B cell (primary cell): Measurements from ENCODE around the gene RANBP10. TPM values are rescaled to one million over a fixed set of nuclear protein-coding genes. Genes with fewer than 3 reads are reported as not detected.

Experiments used
- ATAC-seq: fragments of 200-7000 bp; cut with Tn5 transposase; one replicate; pipeline ENCODE4 v1.10.0; 2021; ENCODE audit warnings: low read depth, mild to moderate bottlenecking, moderate number of reproducible peaks, moderate library complexity
- CTCF ChIA-PET: fragments of 350-600 bp; sonication (Branson Sonifier 250); formaldehyde crosslinking; loops from one replicate; lab custom pipeline; 2021; ENCODE audit warnings: antibody characterized with exemption, inconsistent platforms; lab: Charles Lee
- POLR2A ChIA-PET: fragments of 350-600 bp; sonication (Branson Sonifier 250); formaldehyde crosslinking; loops from one replicate; lab custom pipeline; 2021; ENCODE audit warnings: antibody characterized with exemption; lab: Charles Lee
- DNase-seq: peaks from one replicate; pipeline ENCODE4 v3.0.0; 2013
- H2AFZ ChIP-seq: 2 replicates; pipeline ENCODE4 v1.6.1; 2012; ENCODE audit warnings: mild to moderate bottlenecking, low read depth, low read length; ENCODE audit not compliant: insufficient read depth, poor library complexity, severe bottlenecking
- H3K27ac ChIP-seq, 2 donors: 1 replicate in 1 of 2; 2 replicates in 1 of 2; pipeline ENCODE4 v1.5.1; 2012 to 2013; ENCODE audit warnings: low read length in 2 of 2, mild to moderate bottlenecking in 2 of 2, moderate library complexity in 1 of 2
- H3K27me3 ChIP-seq, 4 experiments: fragments of 200-600 bp in 1 of 4; sonication (generic) in 1 of 4; replicated peaks in 1 of 4; 1 replicate in 2 of 4; 2 replicates in 2 of 4; pipeline versions ENCODE4 v1.6.1 to v1.7.0; 2013 to 2016; ENCODE audit warnings: low read length in 3 of 4, mild to moderate bottlenecking in 2 of 4, mixed read lengths in 1 of 4, moderate library complexity in 1 of 4; ENCODE audit not compliant: insufficient read depth in 4 of 4, control insufficient read depth in 3 of 4; ENCODE audit errors: control extremely low read depth in 1 of 4
- H3K36me3 ChIP-seq, 2 experiments: replicated peaks in 1 of 2; 1 replicate in 1 of 2; 2 replicates in 1 of 2; pipeline versions ENCODE4 v1.6.1 to v1.7.1; 2013; ENCODE audit warnings: low read length in 1 of 2; ENCODE audit not compliant: insufficient read depth in 2 of 2, control insufficient read depth in 1 of 2; ENCODE audit errors: control extremely low read depth in 1 of 2, extremely low read depth in 1 of 2
- H3K4me1 ChIP-seq, 2 donors: fragments of 200-600 bp in 1 of 2; sonication (generic) in 1 of 2; 1 replicate in 1 of 2; 2 replicates in 1 of 2; pipeline versions ENCODE4 v1.5.1 to v1.6.1; 2013 to 2017; ENCODE audit warnings: low read length in 2 of 2; ENCODE audit not compliant: control insufficient read depth in 2 of 2, insufficient read depth in 2 of 2
- H3K4me2 ChIP-seq: replicated peaks from 2 replicates; pipeline ENCODE3; 2012; ENCODE audit warnings: mild to moderate bottlenecking, low read depth, low read length; ENCODE audit not compliant: poor library complexity, severe bottlenecking
- H3K4me3 ChIP-seq, 5 experiments: fragments of 200-600 bp in 1 of 5; sonication (generic) in 1 of 5; 1 replicate in 3 of 5; 2 replicates in 2 of 5; pipeline versions ENCODE4 v1.5.1 to v1.7.0; 2011 to 2016; ENCODE audit warnings: low read length in 4 of 5, mild to moderate bottlenecking in 4 of 5, low read depth in 2 of 5, control low read depth in 1 of 5, moderate library complexity in 1 of 5; ENCODE audit not compliant: insufficient read depth in 1 of 5; ENCODE audit errors: control extremely low read depth in 1 of 5, extremely low read depth in 1 of 5
- H3K79me2 ChIP-seq: fragments of 200-600 bp; sonication (generic); one replicate; pipeline ENCODE4 v1.6.0; 2016; ENCODE audit warnings: low read length; ENCODE audit not compliant: control insufficient read depth, insufficient read depth
- H3K9ac ChIP-seq: fragments of 200-600 bp; sonication (generic); 2 replicates; pipeline ENCODE4 v1.6.1; 2017; ENCODE audit warnings: mild to moderate bottlenecking, low read length, moderate library complexity
- H3K9me3 ChIP-seq, 3 donors: one replicate each; pipeline versions ENCODE4 v1.6.1 to v1.7.1; 2013; ENCODE audit warnings: low read length in 2 of 3; ENCODE audit not compliant: control insufficient read depth in 2 of 3, insufficient read depth in 1 of 3; ENCODE audit errors: control extremely low read depth in 1 of 3
- H4K20me1 ChIP-seq: 2 replicates; pipeline ENCODE4 v1.6.0; 2012; ENCODE audit warnings: mild to moderate bottlenecking, low read length; ENCODE audit not compliant: insufficient read depth, control insufficient read depth, poor library complexity, severe bottlenecking
- H3K27ac Mint-ChIP-seq: one replicate; pipeline ENCODE4 v1.8.0; 2021; ENCODE audit warnings: mixed read lengths
- H3K27me3 Mint-ChIP-seq: one replicate; pipeline ENCODE4 v1.8.0; 2021; ENCODE audit warnings: mixed read lengths
- H3K4me1 Mint-ChIP-seq: one replicate; pipeline ENCODE4 v1.8.0; 2021; ENCODE audit warnings: mixed read lengths
- H3K4me3 Mint-ChIP-seq: one replicate; pipeline ENCODE4 v1.8.0; 2021; ENCODE audit warnings: mixed read lengths
- H3K9me3 Mint-ChIP-seq: one replicate; pipeline ENCODE4 v1.8.0; 2022; ENCODE audit warnings: mixed read lengths; ENCODE audit not compliant: insufficient read depth
- EZH2 ChIP-seq: IDR thresholded peaks from 2 replicates; pipeline ENCODE4 v1.6.1; 2012; ENCODE audit warnings: borderline replicate concordance, low read depth, mild to moderate bottlenecking, moderate library complexity, low read length; ENCODE audit not compliant: insufficient read depth, poor library complexity, severe bottlenecking
- WGBS: methylation state at CpG from one replicate; pipeline ENCODE4 v1.1.5; 2013; ENCODE audit warnings: missing lambda C conversion rate; ENCODE audit not compliant: insufficient coverage; 5-methylcytosine and 5-hydroxymethylcytosine counted together
- intact Hi-C: fragments of 100-400 bp; cut with micrococcal nuclease; formaldehyde crosslinking; loops from one replicate; pipeline ENCODE4 v1.10.0; 2022
- polyA plus RNA-seq: library from polyadenylated mRNA; depleted of rRNA; stranded (reverse); fragments of >200 nt; gene quantifications from 2 replicates; pipeline ENCODE4 v1.2.3, GENCODE V29; 2012
- total RNA-seq, 2 donors: library from RNA; stranded (reverse); fragments of 120-200 nt in 1 of 2; gene quantifications; 1 replicate in 1 of 2; 2 replicates in 1 of 2; pipeline versions ENCODE4 v1.2.3 to v1.2.4, GENCODE V29; 2013 to 2022
- TF ChIP-seq, protein P1 (sequence below): fragments of 200-600 bp; IDR thresholded peaks from one replicate; pipeline ENCODE4 v1.8.0; 2022; ENCODE audit warnings: antibody characterized with exemption, mild to moderate bottlenecking

The RANBP10 gene
- total and polyA plus RNA-seq, 2 donors (not counting 1 experiment from before 2014, with no cell fraction given) = 29.0 to 32.2 TPM

DNA sequence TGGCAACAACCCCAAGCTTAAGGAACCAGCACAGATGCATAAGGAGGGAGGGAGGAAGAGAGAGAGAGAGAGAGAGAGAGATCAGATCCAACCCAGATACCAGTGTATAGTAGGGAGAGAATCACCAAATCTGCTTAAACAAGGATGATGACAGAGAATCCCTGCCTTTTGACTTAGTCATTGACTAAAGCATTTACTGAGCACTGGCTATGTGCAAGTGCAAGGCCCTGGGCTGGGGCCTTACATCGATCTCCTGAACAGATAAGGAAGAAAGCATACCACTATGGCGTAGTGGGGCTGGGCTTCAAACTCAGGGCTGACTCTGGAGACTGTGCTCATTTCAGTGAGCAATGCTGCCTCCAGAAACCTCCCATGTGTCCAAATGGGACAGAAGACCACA, 16.2 kb upstream of the RANBP10 start:
- Histone ChIP-seq H4K20me1 (no peaks in the 10 kb centered on the region), H2AFZ (no peak overlapping the region), H3K27me3 (no peaks in the 10 kb centered on the region), H3K27ac (no peak overlapping the region), H3K4me3 (no peak overlapping the region), H3K9me3 (no peaks in the 10 kb centered on the region), H3K9ac (no peak overlapping the region), H3K79me2 (no peaks in the 10 kb centered on the region), H3K36me3 (no peaks in the 10 kb centered on the region), H3K4me1 (no peaks in the 10 kb centered on the region), H3K4me2 (no peak overlapping the region)
- no peaks in the 10 kb centered on the region for H3K9me3 Mint-ChIP-seq
- POLR2A ChIA-PET = interaction anchor here (0.7 kb wide), 1 partner anchor 360 kb away, joined by 3 read pairs; no protein-coding TSS in a partner anchor
- 100% methylated on average over 2 of the region's 2 CpGs for WGBS
- no peak for TF ChIP-seq EZH2
- TF ChIP-seq, protein P1, sequence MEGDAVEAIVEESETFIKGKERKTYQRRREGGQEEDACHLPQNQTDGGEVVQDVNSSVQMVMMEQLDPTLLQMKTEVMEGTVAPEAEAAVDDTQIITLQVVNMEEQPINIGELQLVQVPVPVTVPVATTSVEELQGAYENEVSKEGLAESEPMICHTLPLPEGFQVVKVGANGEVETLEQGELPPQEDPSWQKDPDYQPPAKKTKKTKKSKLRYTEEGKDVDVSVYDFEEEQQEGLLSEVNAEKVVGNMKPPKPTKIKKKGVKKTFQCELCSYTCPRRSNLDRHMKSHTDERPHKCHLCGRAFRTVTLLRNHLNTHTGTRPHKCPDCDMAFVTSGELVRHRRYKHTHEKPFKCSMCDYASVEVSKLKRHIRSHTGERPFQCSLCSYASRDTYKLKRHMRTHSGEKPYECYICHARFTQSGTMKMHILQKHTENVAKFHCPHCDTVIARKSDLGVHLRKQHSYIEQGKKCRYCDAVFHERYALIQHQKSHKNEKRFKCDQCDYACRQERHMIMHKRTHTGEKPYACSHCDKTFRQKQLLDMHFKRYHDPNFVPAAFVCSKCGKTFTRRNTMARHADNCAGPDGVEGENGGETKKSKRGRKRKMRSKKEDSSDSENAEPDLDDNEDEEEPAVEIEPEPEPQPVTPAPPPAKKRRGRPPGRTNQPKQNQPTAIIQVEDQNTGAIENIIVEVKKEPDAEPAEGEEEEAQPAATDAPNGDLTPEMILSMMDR = no peak
- DNase-seq = no peak
- intact Hi-C loops = no loop called here
- H3K4me3 Mint-ChIP-seq = no peak overlapping the region
- CTCF ChIA-PET = interaction anchor here (0.6 kb wide), 1 partner anchor 14 kb away, joined by 3 read pairs; no protein-coding TSS in a partner anchor
- no peaks in the 10 kb centered on the region for H3K27me3 Mint-ChIP-seq
- H3K4me1 Mint-ChIP-seq = no peaks in the 10 kb centered on the region
- no peak overlapping the region for H3K27ac Mint-ChIP-seq
- ATAC-seq = no peak

DNA sequence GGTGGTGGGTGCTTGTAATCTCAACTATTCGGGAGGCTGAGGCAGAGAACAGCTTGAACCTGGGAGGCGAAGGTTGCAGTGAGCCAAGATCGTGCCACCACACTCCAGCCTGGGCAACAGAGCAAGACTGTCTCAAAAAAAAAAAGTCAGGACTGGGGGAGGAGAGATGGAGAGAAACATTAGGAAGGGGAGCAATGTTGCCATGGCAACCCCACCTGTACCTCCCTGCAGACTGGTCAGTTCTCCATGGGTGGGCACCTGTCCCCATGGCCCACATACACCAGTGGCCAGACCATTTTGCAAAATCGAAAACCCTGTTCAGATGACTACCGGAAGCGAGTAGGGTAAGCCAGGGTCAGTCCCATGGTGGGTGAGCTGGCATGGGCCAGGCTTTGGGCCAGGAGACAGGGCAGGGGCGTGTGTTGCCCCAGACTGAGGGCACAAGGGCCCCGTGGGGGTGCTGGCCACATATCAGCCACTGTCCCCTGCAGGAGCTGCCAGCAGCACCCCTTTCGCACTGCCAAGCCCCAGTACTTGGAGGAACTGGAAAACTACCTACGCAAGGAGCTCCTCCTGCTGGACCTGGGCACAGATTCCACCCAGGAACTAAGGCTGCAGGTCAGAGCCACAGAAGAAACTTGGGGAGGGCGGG, 14.4 kb upstream of the RANBP10 start:
- Histone ChIP-seq H3K36me3 (no peaks in the 10 kb centered on the region), H4K20me1 (no peaks in the 10 kb centered on the region), H2AFZ (no peak overlapping the region), H3K9me3 (no peaks in the 10 kb centered on the region), H3K27ac (no peak overlapping the region), H3K4me1 (peaks cover 0 to 7% of the 10 kb centered on the region in 2 donors), H3K4me2 (no peak overlapping the region), H3K9ac (no peak overlapping the region), H3K79me2 (no peaks in the 10 kb centered on the region), H3K4me3 (no peak overlapping the region), H3K27me3 (no peaks in the 10 kb centered on the region)
- H3K27ac Mint-ChIP-seq = no peak overlapping the region
- TF ChIP-seq EZH2 = no peak
- TF ChIP-seq, protein P1 = no peak
- peaks cover 6% of the 10 kb centered on the region for H3K4me1 Mint-ChIP-seq
- no peaks in the 10 kb centered on the region for H3K27me3 Mint-ChIP-seq
- H3K9me3 Mint-ChIP-seq = no peaks in the 10 kb centered on the region
- ChIA-PET POLR2A (no interaction called here), CTCF (interaction anchor here (0.6 kb wide), 1 partner anchor 13 kb away, joined by 3 read pairs; no protein-coding TSS in a partner anchor)
- WGBS = 94% methylated on average over 11 of the region's 11 CpGs
- no peak for DNase-seq
- no peak overlapping the region for H3K4me3 Mint-ChIP-seq
- intact Hi-C loops = no loop called here
- ATAC-seq = no peak
